Ovary (tissue), 10 donors: Measurements from ENCODE around the gene D2HGDH. TPM values are rescaled to one million over a fixed set of nuclear protein-coding genes. Genes with fewer than 3 reads are reported as not detected.
A peak's percentile ranks its signal among the peaks of the same experiment; 100 is the strongest.

Source experiments
- DNase-seq, 5 donors: peaks; one replicate each; pipeline ENCODE4 v3.0.0-alpha.2; 2019 to 2020
- H3K27ac ChIP-seq, 2 donors: fragments of 200-600 bp; one replicate each; pipeline versions ENCODE4 v1.5.1 to v1.8.0; 2019 to 2022
- H3K27me3 ChIP-seq: fragments of 200-600 bp; one replicate; pipeline ENCODE4 v1.8.0; 2022
- H3K36me3 ChIP-seq: fragments of 200-600 bp; sonication (generic); one replicate; pipeline ENCODE4 v1.5.1; 2019
- H3K4me1 ChIP-seq: one replicate; pipeline ENCODE4 v1.8.1; 2013; ENCODE audit warnings: mild to moderate bottlenecking, moderate library complexity; ENCODE audit not compliant: insufficient read depth
- H3K4me3 ChIP-seq: fragments of 200-600 bp; sonication (generic); one replicate; pipeline ENCODE4 v1.5.1; 2017
- H3K9me3 ChIP-seq, 2 donors: fragments of 200-600 bp in 1 of 2; sonication (generic) in 1 of 2; one replicate each; pipeline versions ENCODE4 v1.5.1 to v1.8.1; 2013 to 2019; ENCODE audit warnings: mild to moderate bottlenecking in 1 of 2, moderate library complexity in 1 of 2
- EP300 ChIP-seq: sonication (generic); formaldehyde crosslinking; IDR thresholded peaks from one replicate; pipeline ENCODE4 v1.6.1; 2017; ENCODE audit warnings: antibody characterized with exemption
- POLR2A ChIP-seq: fragments of 450-650 bp; IDR thresholded peaks from one replicate; pipeline ENCODE4 v1.6.1; 2017; ENCODE audit warnings: antibody characterized with exemption, mild to moderate bottlenecking, moderate library complexity
- WGBS, 3 donors: extraction: QIAGEN DNeasy Blood & Tissue Kit in 1 of 3; methylation state at CpG; one replicate each; pipeline versions ENCODE4 v1.1.5 to v1.1.7; 2013 to 2017; 5-methylcytosine and 5-hydroxymethylcytosine counted together
- intact Hi-C, 4 donors: fragments of 100-400 bp; cut with DNase I; formaldehyde crosslinking; loops; one replicate each; pipeline versions ENCODE4 v1.11.0 to v1.15.1; 2022 to 2023
- long read RNA-seq, 3 donors: library from polyadenylated mRNA in 2 of 3; unstranded in 2 of 3; transcript quantifications; one replicate each; pipeline ENCODE4 v2.0.0 and lab custom pipeline, GENCODE V29; 2021 to 2026
- polyA plus RNA-seq, 2 donors: library from polyadenylated mRNA; stranded (reverse); fragments of 200-250 nt in 1 of 2; fragments of 350-450 nt in 1 of 2; fragmentation: Illumina TruSeq in 1 of 2; extraction: RNeasy Lipid Tissue Mini Kit (QIAGEN cat#74804) in 1 of 2; gene quantifications; one replicate each; pipeline ENCODE4 v1.2.3, GENCODE V29; 2013 to 2014
- total RNA-seq, 7 donors: library from RNA; depleted of rRNA in 2 of 7; stranded (reverse); fragments of >200 nt in 2 of 7; fragmentation: NEBNext Ultra II Directional in 3 of 7; extraction: Animal tissue kit (Norgen Biotek cat#: 25700) in 3 of 7; gene quantifications; one replicate each; pipeline versions ENCODE4 v1.1.0 to v1.2.4, GENCODE V29; 2016 to 2023
- TF ChIP-seq, protein P1 (sequence below), 3 donors: fragments of 450-650 bp in 2 of 3; fragments of 200-600 bp in 1 of 3; IDR thresholded peaks; one replicate each; pipeline versions ENCODE4 v1.5.1 to v1.8.0; 2016 to 2022; ENCODE audit warnings: antibody characterized with exemption in 3 of 3, mild to moderate bottlenecking in 1 of 3
- donor health status: DM: no; HTN: no; CAD: no; lungs with moderate emphysema.
- donor health status: DM: no; HTN: no; CAD: no.
- donor health status: Bipolar disorder and iron deficiency.
- donor health status: DM: yes; HTN: yes; CAD: no.
- donor health status: DM: no; HTN: no; CAD: no.
- donor health status: DM: yes; HTN: yes; CAD: no.

D2HGDH gene
- total RNA-seq (10 to 100 TPM; 17.1 to 35.1 (median 26.3) TPM), polyA plus RNA-seq (10 to 100 TPM in 1 of 2 donors, under 1 TPM in 1; 0.63 to 24.6 TPM)
- long read RNA-seq, donor 1, transcript D2HGDH-201 (10 exons, 2,617 nt): major isoform, 11 of 64 reads
- long read RNA-seq, donor 1, partial matches to known transcripts: 13 of 64 reads
- long read RNA-seq, donor 1, other reads (novel, unspliced or antisense): 38 of 64 reads
- long read RNA-seq, donor 2, partial matches to known transcripts: 41 of 42 reads
- long read RNA-seq, donor 2, other reads (novel, unspliced or antisense): 0 of 42 reads
- long read RNA-seq, donor 3, transcript D2HGDH-201 (10 exons, 2,617 nt): major isoform, 13 of 96 reads
- long read RNA-seq, donor 3, partial matches to known transcripts: 53 of 96 reads
- long read RNA-seq, donor 3, other reads (novel, unspliced or antisense): 28 of 96 reads

DNA sequence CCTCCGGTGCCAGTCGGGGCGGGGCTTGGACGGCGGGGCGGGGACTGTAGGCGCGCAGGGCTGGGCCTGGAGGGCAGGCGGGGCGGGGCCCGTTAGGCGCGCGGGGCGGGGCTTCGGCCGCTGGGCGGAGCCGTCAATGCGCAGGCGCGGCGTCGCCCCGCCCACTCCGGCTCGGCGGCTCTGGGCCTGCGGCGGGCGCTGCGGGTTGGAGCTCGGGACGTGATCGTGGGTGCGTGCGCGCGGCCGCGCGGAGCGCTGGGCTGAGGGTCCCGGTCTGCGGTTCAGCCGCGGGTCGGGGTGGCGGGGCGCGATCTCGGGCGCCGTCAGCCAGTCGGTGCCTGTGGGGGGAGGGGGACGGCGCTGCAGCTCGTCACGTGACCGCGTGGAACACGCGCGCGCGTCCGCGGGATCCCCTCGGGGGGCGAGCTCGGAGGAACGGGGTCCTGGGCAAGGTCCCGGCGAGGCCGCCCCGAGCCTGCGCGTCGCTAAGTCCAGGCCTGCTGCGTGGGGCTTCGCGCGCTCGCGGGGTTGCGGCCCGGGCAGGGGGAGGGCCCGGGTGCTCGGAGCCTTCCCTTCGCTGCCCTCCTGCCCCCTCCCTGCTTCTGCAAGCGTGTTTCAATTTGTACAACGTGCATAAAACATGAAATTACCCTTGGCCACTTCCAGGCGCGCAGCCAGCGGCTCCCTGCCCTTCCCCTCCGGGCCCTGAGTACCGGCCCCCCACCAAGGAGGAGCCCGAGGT is at the start of gene D2HGDH:
TSS of gene D2HGDH (plus strand) at position 164 of the 742 bp plus-strand sequence. CDS start 595 bp downstream, outside the sequence.
- H3K27me3 ChIP-seq: no peaks in the 10 kb centered on the region

DNA sequence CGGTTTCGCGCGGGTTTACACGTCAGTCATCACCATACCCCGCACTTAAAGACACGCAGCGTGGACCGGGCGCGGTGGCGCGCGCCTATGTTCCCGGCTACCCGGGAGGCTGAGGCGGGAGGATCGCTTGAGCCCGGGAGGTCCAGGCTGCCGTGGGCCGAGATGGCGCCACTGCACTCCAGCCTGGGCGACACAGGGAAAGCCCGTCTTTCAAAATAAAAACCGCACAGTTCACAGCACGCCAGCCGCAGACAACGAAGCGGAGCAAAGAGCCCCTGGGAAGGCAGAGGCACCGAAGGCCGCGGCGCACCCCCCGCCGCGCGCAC is 48.1 kb upstream of the D2HGDH start:
- no peak for TF ChIP-seq EP300
- TF ChIP-seq, protein P1, sequence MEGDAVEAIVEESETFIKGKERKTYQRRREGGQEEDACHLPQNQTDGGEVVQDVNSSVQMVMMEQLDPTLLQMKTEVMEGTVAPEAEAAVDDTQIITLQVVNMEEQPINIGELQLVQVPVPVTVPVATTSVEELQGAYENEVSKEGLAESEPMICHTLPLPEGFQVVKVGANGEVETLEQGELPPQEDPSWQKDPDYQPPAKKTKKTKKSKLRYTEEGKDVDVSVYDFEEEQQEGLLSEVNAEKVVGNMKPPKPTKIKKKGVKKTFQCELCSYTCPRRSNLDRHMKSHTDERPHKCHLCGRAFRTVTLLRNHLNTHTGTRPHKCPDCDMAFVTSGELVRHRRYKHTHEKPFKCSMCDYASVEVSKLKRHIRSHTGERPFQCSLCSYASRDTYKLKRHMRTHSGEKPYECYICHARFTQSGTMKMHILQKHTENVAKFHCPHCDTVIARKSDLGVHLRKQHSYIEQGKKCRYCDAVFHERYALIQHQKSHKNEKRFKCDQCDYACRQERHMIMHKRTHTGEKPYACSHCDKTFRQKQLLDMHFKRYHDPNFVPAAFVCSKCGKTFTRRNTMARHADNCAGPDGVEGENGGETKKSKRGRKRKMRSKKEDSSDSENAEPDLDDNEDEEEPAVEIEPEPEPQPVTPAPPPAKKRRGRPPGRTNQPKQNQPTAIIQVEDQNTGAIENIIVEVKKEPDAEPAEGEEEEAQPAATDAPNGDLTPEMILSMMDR (IDR thresholded peaks at IDR 0.05): no peak
- TF ChIP-seq POLR2A: no peak
- no peaks in the 10 kb centered on the region for H3K9me3 ChIP-seq
- H3K4me1 ChIP-seq: no peaks in the 10 kb centered on the region
- no peaks in the 10 kb centered on the region for H3K27me3 ChIP-seq
- H3K27ac ChIP-seq: peak overlapping the region; percentile 39 to 87
- intact Hi-C loops: no loop called here
- peak overlapping the region; percentile 99 for H3K4me3 ChIP-seq
- 0 to 1% (median 1%) methylated on average over 34 to 37 of the region's 37 CpGs for WGBS, 3 donors
- no peaks in the 10 kb centered on the region for H3K36me3 ChIP-seq
- peak in 1 of 5 donors; percentile 51 for DNase-seq

More for the DNA sequence above, at the start of gene D2HGDH:
- H3K36me3 ChIP-seq: no peaks in the 10 kb centered on the region
- peak within 1 kb of the TSS; percentile 68 for H3K4me3 ChIP-seq
- 1% methylated on average over 30 to 98 of the region's 98 CpGs for WGBS, 3 donors
- peaks cover 6% of the 10 kb centered on the region for H3K4me1 ChIP-seq
- TF ChIP-seq POLR2A: peak; percentile 67
- TF ChIP-seq, protein P1 (IDR thresholded peaks at IDR 0.05): no peak
- intact Hi-C loops: loop anchor here in 3 of 4 donors (2.0 to 10.0 kb wide), 3 partner anchors 34 to 143 kb away; no protein-coding TSS in a partner anchor
- peak; percentile 94 to 97 (median 96) for DNase-seq
- peak within 1 kb of the TSS; percentile 16 to 77 for H3K27ac ChIP-seq
- H3K9me3 ChIP-seq: no peaks in the 10 kb centered on the region

DNA sequence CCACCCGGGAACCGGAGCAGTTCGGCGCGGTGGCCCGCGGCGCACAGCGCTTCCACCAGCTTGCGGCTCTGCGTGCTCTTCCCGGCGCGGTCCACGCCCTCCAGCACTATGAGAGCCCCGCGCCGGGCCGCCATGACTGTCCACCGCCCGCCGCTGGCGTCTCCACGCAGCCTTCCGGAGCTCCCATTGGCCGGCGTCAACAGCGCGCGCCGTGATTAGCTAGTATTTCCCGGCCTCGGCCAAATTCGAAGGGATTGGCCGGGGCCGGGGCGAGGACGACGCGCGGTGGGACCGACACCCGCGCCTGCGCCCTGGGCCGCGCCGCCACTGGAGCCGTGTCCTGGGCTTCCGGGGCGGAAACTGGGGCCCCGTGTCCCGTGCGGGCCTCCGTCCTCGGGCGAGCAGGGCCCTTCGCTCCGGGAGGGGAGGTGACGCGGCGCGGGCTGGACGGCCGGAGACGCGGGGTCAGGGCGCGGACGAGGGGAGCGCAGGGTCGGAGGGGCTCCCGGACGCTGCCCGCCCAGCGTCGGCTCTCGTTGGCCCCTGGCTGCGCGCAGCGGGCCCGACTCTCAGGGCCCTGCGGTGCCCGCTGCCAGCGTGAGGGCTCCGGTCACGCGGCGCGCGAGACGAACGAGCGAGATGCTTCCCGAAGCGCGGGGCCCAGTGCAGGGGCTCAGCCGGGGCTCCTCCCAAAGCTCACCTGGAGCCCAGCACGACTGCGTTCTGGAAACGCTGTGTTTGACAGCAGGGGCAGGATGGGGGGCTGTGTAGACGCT is 47.6 kb upstream of the D2HGDH start, which contains the start of gene DTYMK:
TSS of gene DTYMK (minus strand) at position 166 of the 776 bp plus-strand sequence. CDS start at position 134, 32 bp downstream.
- TF ChIP-seq EP300 (no peak), POLR2A (peak; percentile 84)
- WGBS, 3 donors: 0 to 1% (median 0%) methylated on average over 56 to 102 of the region's 102 CpGs
- intact Hi-C loops: no loop called here

DNA sequence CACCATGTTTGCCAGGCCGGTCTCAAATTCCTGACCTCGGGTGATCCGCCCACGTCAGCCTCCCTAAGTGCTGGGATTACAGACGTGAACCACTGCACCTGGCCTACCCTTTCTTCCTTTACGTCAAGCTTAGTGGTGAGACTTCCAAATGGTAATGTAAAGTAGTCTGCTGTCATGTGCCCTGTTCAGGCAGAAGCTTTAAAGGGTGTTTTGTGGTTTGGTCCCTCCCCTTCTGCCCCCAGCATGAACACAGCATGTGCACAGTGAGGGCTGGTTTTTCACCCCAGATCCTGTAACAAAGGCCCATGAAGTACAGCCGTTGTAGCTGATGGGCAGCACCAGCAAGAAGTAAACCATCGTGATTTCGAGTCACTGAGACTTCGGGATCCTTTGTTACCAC is 45.1 kb upstream of the D2HGDH start:
- H3K27me3 ChIP-seq: no peaks in the 10 kb centered on the region
- no peaks in the 10 kb centered on the region for H3K4me1 ChIP-seq
- no peaks in the 10 kb centered on the region for H3K9me3 ChIP-seq
- intact Hi-C loops: no loop called here
- TF ChIP-seq POLR2A (no peak), EP300 (no peak)
- TF ChIP-seq, protein P1 (IDR thresholded peaks at IDR 0.05): no peak
- no peaks in the 10 kb centered on the region for H3K36me3 ChIP-seq
- WGBS, 3 donors: 82 to 91% (median 85%) methylated on average over 10 of the region's 10 CpGs
- no peak for DNase-seq
- no peak overlapping the region for H3K4me3 ChIP-seq
- H3K27ac ChIP-seq: no peak overlapping the region

More for the DNA sequence above, 47.6 kb upstream of the D2HGDH start, which contains the start of gene DTYMK:
- H3K4me3 ChIP-seq: peak within 1 kb of the TSS; percentile 99
- H3K4me1 ChIP-seq: no peaks in the 10 kb centered on the region
- H3K36me3 ChIP-seq: no peaks in the 10 kb centered on the region
- H3K27ac ChIP-seq: peak within 1 kb of the TSS; percentile 87
- peak; percentile 93 to 97 (median 94) for DNase-seq
- no peaks in the 10 kb centered on the region for H3K27me3 ChIP-seq
- H3K9me3 ChIP-seq: no peaks in the 10 kb centered on the region
